HG02798 (cell line): ENCODE data around the gene CRTAC1.

Experiments
- ATAC-seq: cut with Tn5 transposase; IDR thresholded peaks from one replicate; pipeline ENCODE4 v1.9.1; 2021; ENCODE audit warnings: mild to moderate bottlenecking; ENCODE audit not compliant: unreplicated experiment, poor library complexity

Gene CRTAC1

DNA sequence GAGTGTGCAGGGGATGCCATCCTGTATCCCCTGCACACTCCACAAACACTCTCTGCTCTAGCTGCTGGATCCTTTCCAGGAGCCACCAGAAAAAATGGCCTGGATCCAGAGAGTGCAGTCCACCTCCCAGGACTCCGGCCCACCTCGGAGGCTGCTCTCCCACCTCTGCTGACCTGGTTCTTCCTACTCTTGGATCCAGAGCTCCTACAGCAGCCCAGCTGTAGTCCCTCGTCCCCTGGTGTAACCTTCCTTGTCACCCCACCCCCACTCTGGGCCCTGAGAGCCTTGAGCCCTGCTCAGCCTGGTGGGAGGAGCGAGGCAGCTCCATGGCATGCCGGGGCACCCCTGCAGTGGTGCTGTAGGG, 126.4 kb downstream of the CRTAC1 start:
- no peak for ATAC-seq

DNA sequence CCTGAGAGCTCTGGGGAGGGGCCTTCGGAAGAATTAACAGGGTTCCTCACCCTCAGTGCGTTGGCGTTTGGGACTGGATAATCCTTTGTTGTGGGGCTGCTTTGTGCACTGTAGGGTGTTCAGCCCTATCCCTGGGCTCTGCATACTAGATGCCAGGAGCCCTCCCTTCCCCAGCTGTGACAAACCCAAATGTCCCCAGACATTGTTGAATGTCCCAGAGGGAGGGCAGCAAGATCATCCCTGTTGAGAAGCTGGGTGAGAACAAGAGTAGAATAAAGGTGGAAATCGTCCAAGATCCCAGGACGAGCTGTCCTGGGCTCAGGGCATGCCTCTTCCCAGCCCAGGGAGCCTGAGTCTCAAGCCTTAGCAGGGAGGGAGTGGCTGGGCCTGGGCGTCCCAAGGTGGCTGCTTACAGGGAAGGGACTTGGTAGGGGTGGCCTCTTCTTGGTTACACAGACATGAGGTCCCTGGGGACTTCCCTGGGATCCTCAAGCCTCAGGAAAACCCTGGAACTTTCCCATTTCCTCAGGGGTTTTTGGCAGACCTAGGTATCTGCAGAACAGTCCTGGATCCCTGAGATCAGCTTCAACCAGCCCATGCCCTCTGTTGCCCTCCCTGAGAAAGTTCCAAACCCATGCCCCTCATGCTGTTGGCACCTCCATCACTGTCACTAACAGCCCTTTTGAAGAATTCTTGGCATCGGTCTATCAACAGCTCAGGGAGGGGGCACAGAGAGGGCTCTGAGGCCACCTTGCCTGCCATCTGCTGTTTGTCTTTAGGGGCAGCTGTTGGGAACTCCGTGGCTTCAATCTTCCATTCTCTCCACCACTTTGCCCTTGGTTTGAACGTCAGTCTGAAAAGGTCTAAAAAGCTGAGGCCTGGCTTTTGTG, 127.0 kb downstream of the CRTAC1 start:
- ATAC-seq: no peak

DNA sequence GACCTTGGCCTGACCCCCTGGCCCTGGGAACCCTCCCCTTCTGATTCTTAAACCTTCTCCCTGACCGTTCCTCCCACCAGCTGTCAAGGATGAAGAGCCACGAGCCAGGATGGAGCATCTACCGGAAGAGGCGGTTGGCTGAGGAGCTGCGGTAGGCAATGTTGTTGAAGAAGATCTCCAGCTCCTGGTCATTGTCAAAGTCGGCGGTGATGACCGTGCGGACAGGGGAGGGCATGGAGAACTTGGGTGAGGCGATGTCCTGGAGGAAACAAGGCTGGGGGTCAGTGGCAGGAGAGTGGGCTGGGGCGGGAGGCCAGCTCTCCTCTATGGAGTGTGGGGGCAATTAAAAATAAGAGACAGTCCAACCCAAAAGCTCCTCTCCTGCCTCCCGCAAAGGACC, 129.0 kb downstream of the CRTAC1 start:
- no peak for ATAC-seq

DNA sequence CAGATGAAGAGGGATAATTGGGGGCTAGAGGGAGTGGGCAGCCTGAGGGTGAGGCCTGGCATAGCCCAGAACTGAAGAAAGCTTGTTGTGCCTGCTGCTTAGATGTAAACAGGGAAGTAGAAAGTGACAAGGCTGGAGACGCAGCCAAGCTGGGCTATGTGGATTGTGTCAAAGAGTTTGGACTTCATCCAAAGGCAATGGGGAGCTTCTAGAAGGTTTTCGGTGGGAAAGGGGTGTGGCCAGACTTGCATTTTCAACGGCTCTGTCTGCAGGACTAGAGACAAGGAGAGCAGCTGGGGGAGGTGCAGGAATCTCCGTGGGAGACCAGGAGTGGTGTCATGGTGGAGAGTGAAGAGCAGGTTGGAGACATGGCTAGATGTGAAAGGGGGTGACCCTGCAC, 132.0 kb downstream of the CRTAC1 start:
- ATAC-seq: no peak

DNA sequence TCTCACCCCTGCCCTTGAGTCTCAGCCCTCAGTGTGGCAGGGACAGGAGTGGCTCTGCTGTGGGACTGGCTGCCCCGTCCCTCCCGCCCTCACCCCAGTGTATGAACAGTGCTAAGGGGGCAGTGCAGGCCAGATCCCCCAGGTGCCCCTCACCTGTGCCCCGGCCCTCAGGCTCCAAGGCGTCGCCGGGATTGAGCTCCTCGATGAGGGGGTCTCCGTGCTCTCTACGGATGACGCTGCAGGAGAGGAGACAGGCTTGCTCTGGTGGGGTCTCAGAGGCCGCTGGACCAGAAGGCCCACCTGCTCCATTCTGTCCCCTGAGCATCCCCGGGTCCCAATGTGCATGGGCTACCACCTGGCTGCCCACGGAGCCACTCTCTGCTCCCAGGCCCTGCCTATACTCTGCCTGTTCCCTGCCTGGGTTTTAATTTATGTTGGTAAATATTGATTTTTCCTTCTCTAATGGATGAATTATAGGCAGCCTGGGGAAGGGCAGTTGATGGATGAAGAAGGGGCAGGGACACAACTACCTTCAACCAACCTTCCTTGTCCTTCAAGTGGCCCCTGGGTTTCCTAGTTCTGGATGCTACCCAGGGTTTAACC, 133.6 kb downstream of the CRTAC1 start:
- no peak for ATAC-seq

DNA sequence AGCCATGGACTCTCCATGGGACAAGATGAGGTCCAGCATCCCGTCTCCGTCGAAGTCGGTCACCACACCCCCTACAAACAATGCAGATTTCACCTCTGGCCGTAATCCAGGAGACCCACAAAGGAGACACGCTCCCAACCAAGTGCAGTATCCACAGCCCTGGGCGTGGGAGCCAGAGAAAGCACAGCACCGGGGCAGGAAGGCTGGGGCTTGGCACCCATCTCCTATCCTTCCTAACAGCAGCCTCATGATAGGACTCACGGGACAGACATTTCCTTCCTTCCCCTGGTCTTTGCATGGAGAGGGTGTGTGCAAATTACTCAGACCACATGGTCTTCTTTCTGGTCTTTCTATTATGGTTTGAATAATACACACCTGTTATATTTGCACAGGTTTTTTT, 134.5 kb downstream of the CRTAC1 start:
- ATAC-seq: no peak

DNA sequence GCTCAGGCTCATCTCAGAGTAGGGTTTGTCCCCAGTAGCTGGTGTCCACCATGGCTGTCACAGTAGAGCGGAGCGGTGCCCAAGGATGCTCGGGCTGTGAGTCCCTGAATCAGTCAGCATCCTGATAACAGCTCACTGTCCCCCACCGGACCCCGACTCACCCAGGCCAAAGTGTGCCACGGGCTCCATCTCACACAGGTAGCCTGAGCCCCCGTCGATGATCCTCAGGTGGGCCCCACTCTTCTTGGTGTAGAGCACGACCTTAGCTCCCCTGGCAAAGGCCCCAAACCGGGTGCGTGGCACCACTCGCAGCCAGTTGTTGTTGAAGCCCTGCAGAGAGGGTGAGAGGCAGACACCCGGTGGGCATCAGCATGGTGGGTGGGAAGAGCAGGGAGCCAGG, 135.3 kb downstream of the CRTAC1 start:
- ATAC-seq: no peak

DNA sequence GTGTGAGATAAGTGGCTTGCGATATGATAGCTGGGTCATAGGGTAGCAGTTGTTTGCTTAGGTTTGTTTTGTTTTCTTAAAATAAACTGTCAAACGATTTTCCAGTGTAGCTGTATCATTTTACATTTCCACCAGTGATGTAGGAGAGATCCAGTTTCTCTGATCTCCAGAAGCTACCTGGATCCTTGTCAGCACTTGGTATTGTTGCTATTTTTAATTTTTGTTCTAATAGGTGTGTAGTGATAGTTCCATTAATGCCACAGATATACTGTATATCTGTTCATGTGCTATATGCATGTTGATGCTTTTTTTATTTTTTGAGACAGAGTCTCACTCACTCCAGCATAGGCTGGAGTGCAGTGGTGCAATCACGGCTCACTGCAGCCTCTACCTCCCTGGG, 136.3 kb downstream of the CRTAC1 start:
- no peak for ATAC-seq

DNA sequence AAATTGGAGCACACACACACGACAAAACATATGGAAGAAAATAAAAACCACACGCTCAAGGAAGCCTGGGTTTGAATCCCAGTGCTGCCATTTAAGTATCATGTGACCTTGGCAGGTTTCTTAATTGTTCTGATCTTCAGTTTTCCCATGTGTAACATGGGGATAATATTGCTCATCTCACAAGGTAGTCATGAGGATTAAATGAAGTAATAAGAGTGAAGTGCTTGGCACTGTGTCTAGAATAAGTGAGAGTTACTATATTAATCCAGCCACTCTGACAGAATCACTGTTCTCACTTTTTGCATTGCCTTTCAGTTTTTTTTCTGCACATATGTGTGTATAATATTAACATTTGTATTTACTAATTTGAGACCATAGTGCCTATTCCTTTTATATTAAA, 137.5 kb downstream of the CRTAC1 start:
- ATAC-seq: no peak

DNA sequence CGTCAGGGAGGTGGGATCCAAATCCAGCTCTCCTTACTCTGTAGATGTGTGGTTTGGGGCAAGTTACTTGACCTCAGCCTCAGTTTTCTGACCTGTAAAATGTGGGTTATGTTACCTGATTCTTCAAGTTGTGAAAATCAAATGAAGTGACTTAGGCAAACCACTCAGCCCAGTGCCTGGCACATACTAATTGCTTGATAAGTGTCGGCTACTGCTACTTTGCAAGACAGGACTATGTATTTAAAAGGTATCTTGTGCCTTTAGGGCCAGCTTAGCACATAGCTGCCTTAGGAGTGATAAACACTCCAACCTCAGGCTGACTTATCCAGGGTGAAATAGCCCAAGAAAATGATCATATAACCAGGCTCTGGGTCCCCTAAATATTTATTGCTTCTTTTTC, 137.9 kb downstream of the CRTAC1 start:
- no peak for ATAC-seq

DNA sequence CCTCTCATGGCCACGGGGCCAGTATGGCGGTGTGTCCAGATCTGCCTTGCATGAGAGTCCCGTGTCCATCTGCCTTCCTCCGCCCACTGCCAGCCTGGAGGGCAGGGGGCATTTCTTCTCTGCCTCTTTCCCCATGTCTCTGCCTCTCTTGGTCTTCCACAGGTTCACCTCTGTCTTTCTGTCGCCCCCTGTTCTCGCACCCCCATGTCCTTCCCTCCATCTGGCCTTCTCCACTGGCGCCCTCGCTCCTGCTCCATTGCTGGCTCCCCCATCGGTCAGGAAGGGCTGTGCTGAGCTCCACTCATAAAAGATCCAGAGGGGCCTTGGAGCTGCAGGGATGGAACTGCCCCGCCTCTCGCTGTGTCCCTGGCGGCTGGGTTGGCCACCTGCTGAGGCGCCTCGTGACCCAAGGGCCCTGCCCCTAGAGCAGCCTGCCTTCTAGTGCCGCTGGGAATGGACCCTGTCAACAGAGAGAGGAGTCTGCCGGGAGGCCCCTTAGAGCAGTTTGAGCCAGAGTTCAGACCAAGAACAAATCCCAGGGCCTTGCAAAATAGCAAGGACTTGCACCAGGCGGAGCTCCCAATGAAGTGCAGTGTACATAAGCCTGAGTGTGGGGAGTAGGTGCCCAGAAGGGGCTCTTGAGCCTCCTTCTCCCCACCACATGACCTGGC, 138.8 kb downstream of the CRTAC1 start:
- ATAC-seq: no peak

DNA sequence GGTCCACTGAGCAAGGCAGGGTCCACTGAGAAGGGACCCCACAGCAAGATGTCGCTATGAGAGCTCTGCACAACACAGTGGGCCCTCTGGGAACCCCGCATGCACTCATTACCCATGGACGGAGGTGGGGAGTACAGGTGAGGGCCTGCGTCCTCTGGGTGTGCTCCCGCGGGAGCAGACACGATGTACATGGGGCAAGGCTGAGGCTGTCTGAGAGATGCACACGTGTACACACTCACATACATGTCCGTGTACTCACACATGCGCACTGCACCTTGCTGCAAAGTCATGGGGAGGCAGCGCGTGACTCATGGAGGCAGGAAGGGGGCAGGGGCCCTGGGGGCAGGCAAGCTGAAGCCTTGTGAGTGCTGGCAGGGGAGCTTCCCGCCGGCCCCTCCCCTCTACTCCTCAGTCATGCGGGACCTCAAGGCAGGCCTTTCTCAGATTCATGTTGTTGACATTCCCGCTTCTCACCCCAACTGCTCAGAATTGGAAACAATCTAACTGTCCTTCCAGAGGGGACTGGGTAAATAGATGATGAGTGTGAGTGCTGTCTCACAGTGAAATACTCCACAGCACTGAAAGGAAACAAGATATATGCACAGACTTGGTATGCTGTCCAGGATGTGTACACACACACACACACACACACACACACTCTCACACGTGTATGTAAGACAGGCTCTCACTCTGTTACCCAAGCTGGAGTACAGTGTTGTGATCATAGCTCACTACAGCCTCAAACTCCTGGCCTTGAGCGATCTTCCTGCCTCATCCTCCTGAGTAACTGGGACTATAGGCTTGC, 140.8 kb downstream of the CRTAC1 start:
- no peak for ATAC-seq

DNA sequence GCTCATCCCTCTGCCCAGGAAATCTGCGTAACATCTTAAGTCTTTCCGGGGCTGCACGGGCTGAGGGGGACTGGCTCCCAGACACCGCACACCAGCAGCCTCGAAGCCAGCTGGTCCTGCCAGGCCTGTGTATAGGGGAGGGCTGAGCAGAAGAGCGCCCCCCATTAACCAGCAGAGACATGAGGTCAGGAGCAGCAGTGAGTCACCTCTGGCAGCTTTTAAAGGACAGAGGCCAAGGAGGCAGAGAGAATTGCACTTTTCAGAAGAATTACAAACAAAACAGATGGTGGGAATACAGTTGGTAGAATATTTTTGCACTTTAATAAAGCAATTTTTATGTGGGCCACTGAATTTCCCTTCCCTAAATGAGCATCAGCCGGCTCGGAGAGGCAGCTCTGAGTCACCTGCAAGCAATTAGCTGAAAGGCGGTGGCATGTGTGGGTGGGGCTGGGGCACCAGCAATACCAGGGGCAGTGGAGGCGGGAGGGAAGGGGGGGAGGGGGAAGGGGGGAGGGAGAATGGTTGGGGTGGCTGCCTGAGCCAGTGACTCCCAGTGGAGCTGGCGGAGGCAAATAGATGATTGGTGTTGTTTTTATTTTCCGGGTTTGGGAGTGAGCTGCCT, 141.7 kb downstream of the CRTAC1 start:
- no peak for ATAC-seq

DNA sequence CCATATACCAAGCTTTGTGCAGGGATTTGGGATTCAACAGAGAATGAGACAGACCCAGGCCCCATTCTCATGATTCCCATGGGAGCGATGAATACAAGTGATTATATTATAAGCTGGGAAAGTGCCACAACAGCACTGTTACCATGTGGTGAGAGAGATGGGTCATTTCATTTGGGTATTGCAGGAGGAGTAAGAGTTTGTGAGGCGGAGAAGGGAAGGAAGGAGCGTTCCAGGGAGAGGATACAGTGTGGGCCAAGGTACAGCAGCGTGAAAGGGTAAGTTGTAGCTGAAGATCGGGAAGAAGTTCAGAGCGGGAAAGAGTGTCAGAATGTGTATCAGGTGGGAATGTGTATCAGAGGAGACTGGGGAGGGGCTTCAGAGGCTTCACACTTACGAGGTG, 142.3 kb downstream of the CRTAC1 start:
- ATAC-seq: no peak

DNA sequence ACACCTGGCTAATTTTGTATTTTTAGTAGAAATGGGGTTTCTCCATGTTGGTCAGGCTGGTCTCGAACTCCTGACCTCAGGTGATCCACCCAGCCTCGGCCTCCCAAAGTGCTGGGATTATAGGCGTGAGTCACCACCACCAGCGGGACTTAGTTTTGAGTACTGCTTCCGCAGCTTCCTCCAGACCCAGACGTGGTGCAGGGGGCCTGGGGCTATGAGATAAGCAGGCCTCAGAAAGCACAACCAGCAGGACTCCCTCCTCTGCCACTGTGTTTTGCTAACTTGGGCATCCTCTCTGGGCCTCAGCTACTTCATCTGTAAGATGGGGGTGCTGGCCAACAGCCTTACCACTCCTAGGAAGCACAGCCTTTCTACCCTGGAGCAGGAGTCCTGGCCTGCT, 143.0 kb downstream of the CRTAC1 start:
- ATAC-seq: no peak

DNA sequence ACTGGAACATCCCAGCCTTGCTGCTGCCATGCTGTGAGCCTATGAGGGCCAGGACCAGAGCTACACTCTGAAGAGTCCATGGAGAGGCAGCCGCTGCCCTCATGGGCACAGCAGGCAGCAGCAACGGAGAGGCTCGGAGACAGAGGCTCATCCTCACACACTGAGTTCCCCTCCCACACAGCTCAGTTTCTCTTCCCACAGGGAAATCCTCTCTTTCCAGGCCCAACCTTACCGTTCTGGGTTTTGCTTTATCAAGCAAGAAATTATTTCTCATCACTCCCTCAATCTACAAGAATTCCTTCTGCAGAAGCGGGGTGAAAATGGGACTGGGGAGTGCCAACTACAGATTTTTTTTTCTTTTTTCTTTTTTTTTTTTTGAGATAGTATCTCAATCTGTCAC, 144.1 kb downstream of the CRTAC1 start:
- ATAC-seq: no peak

DNA sequence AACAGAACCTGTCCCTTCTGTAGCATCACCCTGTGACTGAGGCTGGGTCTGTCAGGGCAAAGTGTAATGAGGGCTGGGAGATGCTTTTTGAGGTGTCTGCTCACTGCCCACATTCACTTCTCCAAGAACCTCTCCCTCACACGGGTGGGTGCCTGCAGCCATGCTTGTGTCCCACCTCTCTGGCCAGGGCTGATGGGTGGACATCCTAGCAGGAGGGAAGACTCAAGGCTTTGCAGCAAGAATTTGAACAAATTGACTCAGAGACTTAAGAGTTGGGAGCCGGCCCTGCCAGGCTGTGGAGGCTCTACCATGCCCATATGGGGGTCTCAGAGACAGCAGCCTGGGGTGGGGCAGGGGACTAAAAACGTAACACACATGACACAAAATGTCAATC, 147.3 kb downstream of the CRTAC1 start:
- ATAC-seq: no peak

DNA sequence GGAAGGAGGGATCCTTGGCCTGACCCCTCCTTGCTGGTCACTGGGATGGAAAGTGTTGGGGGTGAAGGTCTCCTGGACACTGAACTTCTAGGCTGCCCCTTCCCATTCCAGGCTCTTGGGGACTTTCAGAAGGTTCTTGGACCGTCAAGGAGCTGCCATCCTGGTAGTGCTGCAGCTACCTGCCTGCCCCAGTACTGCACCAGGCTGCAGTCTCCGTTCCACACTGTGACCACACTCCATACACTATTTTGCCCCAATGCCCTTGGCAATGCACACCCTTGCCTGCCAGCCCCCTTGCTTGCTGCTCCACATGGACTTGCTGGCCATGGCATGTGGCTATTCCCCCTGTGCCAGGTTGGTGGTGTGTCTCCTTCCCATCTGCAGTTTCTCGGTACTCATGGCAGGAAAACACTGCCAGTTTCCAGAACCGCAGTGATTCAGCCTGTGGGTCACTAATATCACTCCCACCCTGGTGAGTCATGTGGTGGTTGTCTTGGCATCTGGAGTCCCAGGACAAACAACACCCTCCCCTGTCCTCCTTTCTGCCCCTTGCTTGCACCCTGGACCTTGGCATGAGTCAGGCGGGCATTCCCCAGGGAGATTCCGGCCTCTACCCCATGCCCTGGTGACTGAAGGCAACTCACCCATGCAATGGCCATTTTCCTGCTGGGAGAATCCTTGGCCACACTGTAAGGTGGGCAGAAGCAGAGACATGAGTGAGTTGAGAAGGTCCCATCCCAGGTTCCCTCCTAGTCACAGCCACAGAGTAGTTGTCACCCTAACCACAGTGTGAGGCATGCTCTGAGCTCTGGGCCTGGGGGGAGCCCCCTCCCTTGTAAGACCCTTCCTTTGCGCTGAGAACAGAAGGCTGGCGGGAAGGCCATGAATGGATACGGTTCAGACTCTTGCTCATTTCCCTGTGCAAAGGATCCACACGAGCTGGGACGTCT, 148.0 kb downstream of the CRTAC1 start:
- ATAC-seq: peak; percentile 49

DNA sequence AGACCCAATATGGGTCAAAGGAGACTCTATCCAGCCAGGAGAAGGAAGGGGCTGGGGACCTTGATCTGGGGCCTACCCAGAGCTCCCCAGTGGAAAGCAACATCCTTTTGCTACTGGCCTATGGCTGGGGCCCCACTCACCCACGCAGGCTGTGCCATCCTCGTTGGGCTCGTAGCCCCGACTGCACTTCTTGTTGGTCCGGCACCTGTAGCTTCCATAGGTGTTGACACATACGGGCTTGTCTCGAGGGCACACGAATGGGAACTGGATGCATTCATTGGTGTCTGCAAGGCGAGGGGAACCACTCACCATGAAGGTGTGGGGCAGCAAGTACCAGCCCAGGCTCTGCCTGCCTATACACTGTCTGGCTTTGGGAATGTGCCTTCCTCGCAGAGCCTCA, 150.3 kb downstream of the CRTAC1 start:
- ATAC-seq: no peak
